ENCODE data around the gene FAM20A. TPM values are rescaled to one million over a fixed set of nuclear protein-coding genes. Genes with fewer than 3 reads are reported as not detected.
A peak's percentile ranks its signal among the peaks of the same experiment; 100 is the strongest.

The FAM20A gene
- total RNA-seq, 1 donor from 2014 or later, result 38.7 TPM

DNA sequence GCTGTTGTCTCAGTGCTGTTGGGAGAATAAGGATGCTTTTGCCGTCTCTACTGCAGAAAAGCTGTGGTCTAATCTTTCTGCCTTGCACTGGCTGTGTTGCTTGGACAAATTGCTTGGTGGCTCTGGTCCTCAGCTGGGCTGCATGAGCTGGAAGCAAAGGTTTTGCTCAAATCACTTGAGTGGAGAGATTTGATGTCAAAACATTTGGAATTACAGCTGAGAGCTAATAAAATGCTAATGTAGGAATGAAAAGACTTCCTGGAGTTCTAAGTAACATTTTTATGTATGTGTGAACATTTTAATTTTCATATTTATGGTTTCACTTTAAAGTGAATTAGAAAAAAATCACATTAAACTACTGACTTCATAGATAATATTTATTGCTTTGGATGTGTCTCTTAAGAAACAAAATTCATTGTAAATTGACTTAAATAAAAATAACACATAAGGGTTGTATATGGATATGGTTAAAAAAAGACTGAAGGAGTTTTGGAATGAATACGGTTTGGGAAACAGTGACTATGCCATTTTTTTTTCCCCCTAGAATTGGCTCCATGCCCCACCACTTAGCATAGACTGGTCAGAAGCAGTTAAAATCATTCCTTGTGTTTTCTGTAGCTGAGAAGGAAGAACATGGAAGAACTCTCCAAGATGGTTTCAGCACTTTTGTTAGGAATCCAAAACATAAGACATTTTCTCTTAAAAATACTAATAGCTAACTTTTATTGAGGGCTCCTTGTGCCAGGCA lies 39.2 kb upstream of the FAM20A start:
- TF ChIP-seq, protein P1, sequence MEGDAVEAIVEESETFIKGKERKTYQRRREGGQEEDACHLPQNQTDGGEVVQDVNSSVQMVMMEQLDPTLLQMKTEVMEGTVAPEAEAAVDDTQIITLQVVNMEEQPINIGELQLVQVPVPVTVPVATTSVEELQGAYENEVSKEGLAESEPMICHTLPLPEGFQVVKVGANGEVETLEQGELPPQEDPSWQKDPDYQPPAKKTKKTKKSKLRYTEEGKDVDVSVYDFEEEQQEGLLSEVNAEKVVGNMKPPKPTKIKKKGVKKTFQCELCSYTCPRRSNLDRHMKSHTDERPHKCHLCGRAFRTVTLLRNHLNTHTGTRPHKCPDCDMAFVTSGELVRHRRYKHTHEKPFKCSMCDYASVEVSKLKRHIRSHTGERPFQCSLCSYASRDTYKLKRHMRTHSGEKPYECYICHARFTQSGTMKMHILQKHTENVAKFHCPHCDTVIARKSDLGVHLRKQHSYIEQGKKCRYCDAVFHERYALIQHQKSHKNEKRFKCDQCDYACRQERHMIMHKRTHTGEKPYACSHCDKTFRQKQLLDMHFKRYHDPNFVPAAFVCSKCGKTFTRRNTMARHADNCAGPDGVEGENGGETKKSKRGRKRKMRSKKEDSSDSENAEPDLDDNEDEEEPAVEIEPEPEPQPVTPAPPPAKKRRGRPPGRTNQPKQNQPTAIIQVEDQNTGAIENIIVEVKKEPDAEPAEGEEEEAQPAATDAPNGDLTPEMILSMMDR (IDR thresholded peaks at IDR 0.05), result no peak
- Histone ChIP-seq H3K27me3 (ENCODE audit: low read depth) (no peaks in the 10 kb centered on the region), H3K9me3 (no peaks in the 10 kb centered on the region), H3K36me3 (no peaks in the 10 kb centered on the region), H3K4me1 (no peaks in the 10 kb centered on the region), H3K4me3 (no peak overlapping the region), H3K27ac (no peak overlapping the region)
- intact Hi-C loops (cut with DNase I), result no loop called here
- no peak for ATAC-seq
- DNase-seq, result no peak

DNA sequence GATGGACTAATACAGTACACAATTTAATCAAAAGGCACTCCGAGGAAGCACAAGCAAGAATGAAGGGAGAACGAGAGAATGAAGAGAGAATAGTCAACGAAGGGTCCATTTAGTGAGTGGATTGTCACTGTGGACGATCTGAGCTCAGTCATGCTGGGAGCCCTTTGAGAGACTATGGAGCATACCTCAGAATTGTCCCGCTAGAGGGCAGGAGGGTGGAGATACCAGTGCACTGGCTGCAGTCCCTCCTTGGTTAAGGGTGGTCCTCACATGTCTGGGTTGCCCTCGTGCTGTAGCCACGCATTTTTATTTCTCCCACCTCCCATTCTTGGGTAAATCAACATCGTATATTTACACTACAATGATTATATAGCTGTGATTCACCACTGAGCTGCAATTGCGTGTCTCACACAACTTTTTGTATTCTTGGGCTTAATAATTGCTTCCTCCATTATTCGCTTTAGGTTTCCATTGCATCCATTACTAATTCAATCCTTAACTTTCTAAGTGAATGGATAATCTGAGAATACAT lies 33.2 kb upstream of the FAM20A start:
- Histone ChIP-seq H3K27me3 (ENCODE audit: low read depth) (no peaks in the 10 kb centered on the region), H3K36me3 (no peaks in the 10 kb centered on the region), H3K9me3 (no peaks in the 10 kb centered on the region), H3K4me1 (no peaks in the 10 kb centered on the region), H3K27ac (no peak overlapping the region), H3K4me3 (no peak overlapping the region)
- intact Hi-C loops (cut with DNase I), result no loop called here
- ATAC-seq, result no peak
- no peak for DNase-seq
- TF ChIP-seq, protein P1 (IDR thresholded peaks at IDR 0.05), result no peak

DNA sequence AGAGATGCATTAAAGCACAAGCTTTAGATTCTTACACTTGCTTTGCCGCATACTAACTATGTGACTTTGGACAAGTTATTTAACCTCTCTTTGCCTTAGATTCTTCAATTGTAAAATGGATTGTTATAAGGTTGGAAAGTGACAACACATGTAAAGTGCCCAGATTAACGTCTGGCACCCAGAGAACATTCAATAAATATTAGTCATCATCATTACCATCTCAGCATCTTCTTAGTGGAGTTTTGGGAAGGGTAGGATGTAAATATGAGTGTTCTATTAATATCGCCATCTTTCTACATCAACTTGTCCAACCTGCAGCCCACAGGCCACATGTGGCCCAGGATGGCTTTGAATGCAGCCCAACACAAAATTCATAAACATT lies 27.4 kb upstream of the FAM20A start:
- intact Hi-C loops (cut with DNase I), result no loop called here
- ATAC-seq (no peak), DNase-seq (no peak)
- H3K27ac ChIP-seq, result no peak overlapping the region
- H3K9me3 ChIP-seq, result no peaks in the 10 kb centered on the region
- no peak overlapping the region for H3K4me3 ChIP-seq
- TF ChIP-seq, protein P1 (IDR thresholded peaks at IDR 0.05), result no peak
- no peaks in the 10 kb centered on the region for H3K36me3 ChIP-seq
- H3K27me3 ChIP-seq (ENCODE audit: low read depth), result no peaks in the 10 kb centered on the region
- no peaks in the 10 kb centered on the region for H3K4me1 ChIP-seq

DNA sequence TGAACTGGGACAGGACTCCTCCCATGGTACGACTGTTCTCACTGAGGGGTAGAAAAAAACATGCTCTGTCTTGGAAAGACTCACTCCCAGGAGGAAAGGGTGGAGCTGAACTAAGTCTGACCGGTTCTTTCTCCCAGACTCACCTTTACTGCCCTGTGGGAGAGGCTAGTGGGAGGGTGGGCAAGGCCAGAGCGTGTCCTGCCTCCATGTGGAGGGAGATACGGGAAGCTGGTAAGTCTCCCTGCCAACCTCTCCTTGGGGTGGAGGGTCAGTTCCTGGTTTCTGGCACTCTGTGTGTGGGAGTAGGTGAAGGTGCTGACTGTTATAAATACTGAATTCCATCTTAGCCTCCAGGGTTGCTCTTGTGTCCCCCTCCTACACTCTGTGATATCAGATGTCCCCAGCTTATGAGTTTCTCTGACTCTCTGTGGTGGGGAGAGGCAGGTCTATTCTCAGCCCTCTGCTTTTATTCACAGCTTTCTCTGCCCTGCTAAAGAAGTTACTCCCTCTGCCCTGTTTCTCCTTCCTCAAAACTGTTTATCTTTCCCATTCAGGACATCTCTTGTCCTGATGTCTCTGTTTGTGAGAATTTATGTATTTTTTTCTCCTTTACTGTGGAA lies 26.9 kb upstream of the FAM20A start:
- no peaks in the 10 kb centered on the region for H3K9me3 ChIP-seq
- H3K27me3 ChIP-seq (ENCODE audit: low read depth), result no peaks in the 10 kb centered on the region
- DNase-seq (no peak), ATAC-seq (peak; percentile 39 to 62)
- no peak overlapping the region for H3K4me3 ChIP-seq
- intact Hi-C loops (cut with DNase I), result no loop called here
- no peak overlapping the region for H3K27ac ChIP-seq
- H3K4me1 ChIP-seq, result no peaks in the 10 kb centered on the region
- TF ChIP-seq, protein P1 (IDR thresholded peaks at IDR 0.05), result no peak
- no peaks in the 10 kb centered on the region for H3K36me3 ChIP-seq

DNA sequence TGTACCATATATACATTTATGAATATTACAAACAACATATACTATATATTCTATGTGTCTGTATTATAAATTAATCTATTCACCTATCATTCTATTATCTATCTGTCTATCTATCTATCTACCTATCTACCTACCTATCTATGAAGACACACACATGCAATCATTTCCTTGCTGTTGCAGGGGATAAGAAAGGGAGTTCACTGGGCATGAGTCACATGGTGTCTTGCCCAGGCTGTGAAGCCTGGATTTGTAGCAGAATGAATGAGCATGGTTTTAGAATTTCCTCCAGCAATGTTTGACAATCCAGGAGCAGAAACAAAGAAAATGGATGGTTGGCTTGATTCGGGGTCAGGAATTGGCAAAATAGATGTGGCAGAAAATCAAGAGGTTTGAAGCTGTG lies 23.2 kb upstream of the FAM20A start:
- intact Hi-C loops (cut with DNase I), result no loop called here

More for the DNA sequence above, 23.2 kb upstream of the FAM20A start:
- H3K4me1 ChIP-seq, result no peaks in the 10 kb centered on the region
- H3K27ac ChIP-seq, result no peak overlapping the region
- TF ChIP-seq, protein P1 (IDR thresholded peaks at IDR 0.05), result no peak
- H3K36me3 ChIP-seq, result no peaks in the 10 kb centered on the region
- no peak overlapping the region for H3K4me3 ChIP-seq
- DNase-seq, result no peak
- H3K9me3 ChIP-seq, result no peaks in the 10 kb centered on the region
- ATAC-seq, result no peak
- H3K27me3 ChIP-seq (ENCODE audit: low read depth), result no peaks in the 10 kb centered on the region

Measured in lower lobe of right lung (tissue), 2 donors.